Skeletal muscle satellite cell (primary cell): ENCODE measurements around the gene SHANK1.

Source experiments
- H3K27me3 ChIP-seq: 2 replicates; pipeline ENCODE4 v1.7.0; 2013; ENCODE audit warnings: low read length; ENCODE audit not compliant: control insufficient read depth, insufficient read depth
- H3K36me3 ChIP-seq: 2 replicates; pipeline ENCODE4 v1.7.0; 2013; ENCODE audit warnings: mild to moderate bottlenecking, control low read depth, low read length; ENCODE audit not compliant: insufficient read depth
- H3K4me1 ChIP-seq: 2 replicates; pipeline ENCODE4 v1.7.0; 2013; ENCODE audit warnings: low read length; ENCODE audit not compliant: control insufficient read depth, insufficient read depth
- H3K4me2 ChIP-seq: 2 replicates; pipeline ENCODE4 v1.7.0; 2013; ENCODE audit warnings: mild to moderate bottlenecking, low read length
- H3K4me3 ChIP-seq: 2 replicates; pipeline ENCODE4 v1.7.0; 2013; ENCODE audit warnings: low read length
- H3K9ac ChIP-seq: 2 replicates; pipeline ENCODE4 v1.7.0; 2013; ENCODE audit warnings: mild to moderate bottlenecking, low read depth, low read length, moderate library complexity
- H3K9me3 ChIP-seq: replicated peaks from 2 replicates; pipeline ENCODE4 v1.7.0; 2013; ENCODE audit warnings: mild to moderate bottlenecking, control low read depth, low read length

The SHANK1 gene

DNA sequence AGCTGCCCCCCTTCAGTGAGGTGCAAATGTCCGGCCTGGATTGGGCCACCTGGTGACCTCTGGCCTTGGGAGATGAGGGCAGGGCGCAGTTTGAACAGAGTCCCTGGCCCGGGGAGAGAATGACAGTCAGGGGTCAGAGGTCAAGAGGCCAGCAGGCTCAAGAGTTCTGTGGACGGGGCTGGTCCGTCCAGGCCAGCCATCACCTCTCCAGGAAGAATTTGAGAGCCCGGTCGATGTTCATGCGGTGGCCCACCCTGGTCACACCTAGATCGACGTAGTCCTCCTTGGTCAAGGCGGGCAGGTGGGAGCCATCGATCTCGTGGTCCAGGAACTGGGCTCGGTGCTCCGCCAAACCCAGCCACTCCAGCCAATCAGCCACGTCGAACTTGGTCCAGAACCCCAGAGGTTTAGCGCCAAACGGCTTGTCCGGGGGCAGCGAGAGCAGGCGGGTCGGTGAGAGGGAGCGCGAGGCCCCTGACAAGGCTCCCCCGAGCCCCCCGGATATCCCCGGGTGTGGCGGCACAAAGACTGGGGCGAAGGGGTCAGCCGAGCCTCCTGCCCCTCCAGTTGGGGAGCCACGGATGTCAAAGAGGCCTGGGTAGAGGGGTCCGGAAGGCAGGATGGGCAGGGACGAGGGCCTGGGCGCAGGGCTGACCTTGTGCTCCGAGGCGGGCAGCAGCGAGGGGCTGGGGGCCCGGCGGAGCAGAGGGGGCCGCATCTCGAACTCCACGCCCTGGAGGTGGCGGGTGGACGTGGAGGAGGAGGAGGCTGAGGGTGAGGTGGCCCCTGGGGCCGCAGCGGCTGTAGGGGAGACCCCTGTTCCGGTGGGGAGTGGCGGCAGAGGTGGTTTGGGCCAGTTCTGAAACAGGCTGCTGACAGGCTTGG is 57.6 kb downstream of the SHANK1 start:
- H3K27me3 ChIP-seq: peaks cover 8% of the 10 kb centered on the region

DNA sequence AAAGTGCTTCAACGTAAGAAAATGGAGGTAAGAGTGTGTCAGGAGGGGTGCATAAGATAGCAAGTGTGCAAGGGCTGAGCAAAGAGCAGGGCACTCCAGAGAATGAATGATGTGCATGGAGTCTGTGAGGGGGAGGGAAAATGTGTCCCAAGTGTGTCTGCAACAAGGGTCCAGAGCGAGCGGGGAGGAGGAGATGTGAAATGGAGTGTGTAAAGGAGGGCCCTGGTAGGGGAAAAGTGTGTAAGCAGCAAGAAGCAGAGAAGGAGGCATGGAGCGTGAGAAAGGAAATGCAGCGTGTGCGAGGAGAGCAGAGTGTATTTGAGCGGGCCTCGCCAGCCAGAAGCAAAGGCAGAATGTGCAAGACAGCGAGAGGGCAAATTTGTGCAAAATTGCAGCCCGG is 58.6 kb downstream of the SHANK1 start:
- Histone ChIP-seq H3K4me2 (no peak overlapping the region), H3K9ac (no peak overlapping the region), H3K9me3 (peaks cover 3% of the 10 kb centered on the region), H3K4me3 (no peak overlapping the region), H3K4me1 (no peaks in the 10 kb centered on the region), H3K36me3 (no peaks in the 10 kb centered on the region), H3K27me3 (peaks cover 4% of the 10 kb centered on the region)

More for the DNA sequence above, 57.6 kb downstream of the SHANK1 start:
- H3K4me2 ChIP-seq: no peak overlapping the region
- no peak overlapping the region for H3K4me3 ChIP-seq
- H3K4me1 ChIP-seq: no peaks in the 10 kb centered on the region
- H3K9me3 ChIP-seq: peaks cover 3% of the 10 kb centered on the region
- no peak overlapping the region for H3K9ac ChIP-seq
- no peaks in the 10 kb centered on the region for H3K36me3 ChIP-seq

DNA sequence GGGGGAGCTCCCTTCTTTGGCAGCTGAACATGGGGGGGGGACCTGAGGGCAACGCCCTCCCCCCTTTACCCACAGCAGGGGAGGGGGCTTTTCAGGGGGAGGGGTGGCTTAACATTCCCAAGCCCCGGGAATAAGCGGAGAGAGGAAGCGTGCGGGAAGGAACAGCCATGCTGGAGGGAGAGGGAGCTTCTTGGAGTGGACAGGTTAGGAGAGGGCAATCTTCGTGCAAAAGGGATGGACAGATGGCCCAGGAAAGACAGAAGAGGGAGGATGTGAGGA is 59.6 kb downstream of the SHANK1 start:
- no peak overlapping the region for H3K4me2 ChIP-seq
- no peak overlapping the region for H3K9ac ChIP-seq
- H3K4me3 ChIP-seq: no peak overlapping the region
- H3K27me3 ChIP-seq: peaks cover 2% of the 10 kb centered on the region
- no peaks in the 10 kb centered on the region for H3K4me1 ChIP-seq
- peaks cover 3% of the 10 kb centered on the region for H3K9me3 ChIP-seq
- no peaks in the 10 kb centered on the region for H3K36me3 ChIP-seq

DNA sequence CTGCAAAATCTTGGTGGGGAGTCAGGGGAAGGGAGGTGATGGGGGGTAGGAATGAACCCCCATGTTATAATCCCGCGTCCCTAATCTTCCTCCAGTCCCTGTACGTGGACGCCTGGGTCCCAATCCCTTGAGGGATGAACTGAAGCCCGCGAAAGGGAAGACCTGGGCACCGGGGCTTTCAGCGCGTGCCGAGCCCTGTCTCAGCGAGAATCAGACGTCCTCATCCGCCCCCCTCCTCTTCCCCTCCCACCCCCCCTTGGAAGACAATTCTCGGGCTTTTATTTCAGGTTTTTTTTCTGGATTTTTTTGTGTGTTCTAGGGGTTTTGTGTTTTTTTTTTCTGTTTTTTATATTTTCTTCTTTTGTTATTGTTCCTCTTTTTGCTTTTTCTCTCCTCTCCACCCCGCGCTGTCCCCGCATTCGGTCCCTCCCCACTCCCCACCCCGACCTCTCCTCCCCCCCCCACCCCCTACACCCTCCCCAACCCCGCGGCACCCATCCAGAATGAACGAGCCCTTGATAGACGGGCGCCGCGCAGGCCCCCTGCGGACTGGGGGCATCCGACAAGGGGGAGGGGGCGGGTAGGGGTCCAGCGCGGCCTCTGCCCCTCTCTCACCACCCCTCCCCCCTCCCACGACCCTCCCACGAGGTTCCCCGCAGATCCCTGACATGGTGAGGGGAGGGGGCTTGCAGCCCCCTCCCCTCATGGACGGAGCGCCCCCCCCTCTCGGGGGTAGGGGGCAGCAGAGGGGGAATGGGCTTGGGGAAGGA is 60.1 kb downstream of the SHANK1 start:
- H3K4me2 ChIP-seq: peak overlapping the region; percentile 64
- no peak overlapping the region for H3K4me3 ChIP-seq
- H3K9me3 ChIP-seq: peaks cover 3% of the 10 kb centered on the region
- H3K4me1 ChIP-seq: no peaks in the 10 kb centered on the region
- peaks cover 2% of the 10 kb centered on the region for H3K27me3 ChIP-seq
- no peaks in the 10 kb centered on the region for H3K36me3 ChIP-seq
- no peak overlapping the region for H3K9ac ChIP-seq

DNA sequence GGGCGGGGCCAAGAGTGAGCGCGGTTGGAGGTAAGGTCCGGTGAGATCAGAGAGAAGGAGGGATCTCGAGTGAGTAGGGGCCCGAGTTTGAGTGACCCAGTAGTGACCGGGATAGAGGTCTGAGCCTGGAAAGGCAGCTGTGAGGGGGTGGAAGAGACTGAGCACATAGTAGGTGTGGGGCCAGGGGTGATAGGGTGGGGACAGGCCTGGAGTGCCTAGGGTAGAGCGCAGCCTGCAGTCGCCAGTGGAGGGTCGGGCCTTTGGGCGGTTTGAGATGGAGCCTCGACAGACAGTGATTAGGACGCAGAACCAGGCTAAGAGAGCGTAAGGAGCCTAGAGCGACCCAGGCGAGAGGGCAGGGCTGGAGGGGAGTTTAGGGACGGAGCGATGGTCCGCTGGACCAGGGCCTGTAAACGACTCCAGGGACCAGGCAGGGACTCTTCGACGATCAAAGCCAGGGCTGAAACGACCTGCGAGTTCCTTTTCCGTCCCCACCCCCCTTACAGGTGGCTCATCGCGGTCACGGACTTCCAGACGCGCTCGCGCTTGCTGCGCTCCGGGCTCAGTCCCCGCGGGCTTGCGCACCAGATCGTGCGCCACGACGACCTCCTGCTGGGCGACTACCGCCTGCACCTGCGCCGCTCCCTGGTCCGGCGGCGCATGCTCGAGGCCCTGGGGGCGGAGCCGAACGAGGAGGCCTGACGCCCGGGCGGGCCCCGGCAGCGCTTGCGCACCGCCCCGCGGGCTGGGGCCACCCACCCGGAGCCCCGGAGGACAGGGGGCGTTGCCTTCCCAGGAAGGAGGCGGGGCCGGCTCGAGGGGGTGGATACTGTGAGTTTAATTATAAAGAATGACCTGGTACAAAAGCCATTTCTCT is 60.9 kb downstream of the SHANK1 start:
- Histone ChIP-seq H3K4me3 (peak overlapping the region; percentile 46), H3K9me3 (peaks cover 3% of the 10 kb centered on the region), H3K9ac (no peak overlapping the region), H3K27me3 (peaks cover 2% of the 10 kb centered on the region), H3K36me3 (no peaks in the 10 kb centered on the region), H3K4me2 (peak overlapping the region; percentile 64), H3K4me1 (no peaks in the 10 kb centered on the region)

DNA sequence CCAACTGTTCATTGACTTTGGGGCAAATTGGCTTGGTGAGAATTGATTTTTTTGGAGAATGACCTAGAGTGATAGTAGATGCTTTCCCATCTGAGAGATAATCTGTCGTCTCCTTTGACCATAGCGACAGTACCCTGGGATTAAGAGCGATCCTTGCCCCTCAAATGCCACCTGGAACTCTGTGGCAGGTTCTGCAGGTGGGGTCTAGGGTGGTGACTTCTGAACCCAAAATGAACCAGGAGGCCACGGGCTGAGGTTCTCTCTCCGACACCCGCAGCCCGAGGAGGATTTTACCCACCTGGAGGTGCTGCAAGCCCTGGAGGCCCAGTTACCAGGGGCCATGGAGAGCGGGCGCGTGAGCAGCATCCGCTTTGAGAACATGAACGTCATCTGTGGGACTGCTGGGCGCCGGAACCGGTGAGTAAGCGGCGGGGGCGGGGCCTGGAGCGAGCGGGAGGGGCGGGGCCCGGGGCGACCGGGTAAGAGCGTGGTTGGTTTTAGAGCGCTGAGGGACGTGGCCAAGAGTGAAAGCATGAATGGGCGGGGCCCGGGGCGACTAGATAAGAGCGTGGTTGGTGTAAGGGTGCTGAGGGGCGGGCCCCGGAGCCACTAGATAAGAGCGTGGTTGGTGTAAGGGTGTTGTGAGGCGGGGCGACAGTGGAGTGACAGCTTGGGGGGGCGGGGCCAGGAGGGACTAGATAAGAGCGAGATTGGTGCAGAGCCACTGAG is 61.7 kb downstream of the SHANK1 start:
- no peak overlapping the region for H3K9ac ChIP-seq
- H3K4me1 ChIP-seq: no peaks in the 10 kb centered on the region
- H3K4me3 ChIP-seq: peak overlapping the region; percentile 56
- H3K9me3 ChIP-seq: peaks cover 3% of the 10 kb centered on the region
- H3K4me2 ChIP-seq: peak overlapping the region; percentile 64
- H3K36me3 ChIP-seq: no peaks in the 10 kb centered on the region
- peaks cover 2% of the 10 kb centered on the region for H3K27me3 ChIP-seq

- Histone ChIP-seq H3K9me3 (peaks cover 3% of the 10 kb centered on the region), H3K4me1 (no peaks in the 10 kb centered on the region), H3K4me2 (no peak overlapping the region), H3K9ac (no peak overlapping the region), H3K4me3 (no peak overlapping the region), H3K27me3 (peaks cover 2% of the 10 kb centered on the region), H3K36me3 (no peaks in the 10 kb centered on the region)
Measured at GRCh38 chr19:50657222-50657669, 62.4 kb downstream of the SHANK1 start.

DNA sequence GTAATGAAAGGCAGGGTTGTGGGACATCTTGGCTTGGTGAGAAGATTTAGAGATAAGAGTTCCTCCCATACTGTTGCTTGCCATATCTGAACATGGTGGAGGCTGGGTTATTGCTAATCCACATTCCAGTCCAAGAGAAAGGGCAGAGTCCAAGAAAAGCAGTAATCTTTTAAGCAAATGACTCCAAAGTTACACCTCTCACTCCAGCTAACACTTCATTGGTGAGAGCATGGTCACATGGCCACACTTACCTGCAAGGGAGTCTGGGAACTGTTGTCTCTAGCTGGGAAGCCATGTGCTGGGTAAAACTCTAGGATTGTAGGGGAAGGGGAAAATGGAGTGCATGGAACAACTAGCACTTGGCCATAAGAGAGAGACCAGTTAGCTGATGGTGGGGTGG is 64.7 kb downstream of the SHANK1 start:
- Histone ChIP-seq H3K36me3 (no peaks in the 10 kb centered on the region), H3K9me3 (peaks cover 6% of the 10 kb centered on the region), H3K4me3 (no peak overlapping the region), H3K4me1 (no peaks in the 10 kb centered on the region), H3K4me2 (no peak overlapping the region), H3K27me3 (no peaks in the 10 kb centered on the region), H3K9ac (no peak overlapping the region)

DNA sequence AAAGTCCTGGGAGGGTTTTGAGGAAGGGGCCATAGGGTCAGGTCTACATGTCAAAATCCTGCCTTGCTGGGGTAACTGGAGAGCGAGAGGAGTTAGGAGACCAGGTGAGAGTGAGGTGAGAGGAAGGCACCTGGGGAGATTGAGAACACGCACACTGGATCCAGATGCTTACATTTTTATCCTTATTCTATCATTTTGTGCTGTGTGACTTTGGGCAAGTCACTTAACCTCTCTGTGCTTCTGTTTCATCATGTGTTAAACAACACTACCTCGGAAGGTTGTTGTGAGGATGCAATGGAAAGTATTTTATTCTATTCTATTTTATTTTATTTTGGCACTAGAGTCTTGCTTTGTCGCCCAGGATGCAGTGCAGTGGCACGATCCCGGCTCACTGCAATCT is 66.9 kb downstream of the SHANK1 start:
- peaks cover 6% of the 10 kb centered on the region for H3K9me3 ChIP-seq
- H3K4me1 ChIP-seq: no peaks in the 10 kb centered on the region
- H3K36me3 ChIP-seq: no peaks in the 10 kb centered on the region
- no peak overlapping the region for H3K9ac ChIP-seq
- H3K4me2 ChIP-seq: no peak overlapping the region
- no peaks in the 10 kb centered on the region for H3K27me3 ChIP-seq
- no peak overlapping the region for H3K4me3 ChIP-seq

GRCh38 chr19:50651174-50651573 is 68.4 kb downstream of the SHANK1 start:
- Histone ChIP-seq H3K36me3 (no peaks in the 10 kb centered on the region), H3K9ac (no peak overlapping the region), H3K4me2 (no peak overlapping the region), H3K4me1 (no peaks in the 10 kb centered on the region), H3K9me3 (peaks cover 4% of the 10 kb centered on the region), H3K4me3 (no peak overlapping the region), H3K27me3 (no peaks in the 10 kb centered on the region)
